ENCODE data around the gene CFAP46. TPM values are rescaled to one million over a fixed set of nuclear protein-coding genes. Genes with fewer than 3 reads are reported as not detected.

The CFAP46 gene
- total and polyA plus RNA-seq, 2 donors (not counting 1 experiment from before 2014, with no cell fraction given), result 0.07 TPM; not detected in 1

DNA sequence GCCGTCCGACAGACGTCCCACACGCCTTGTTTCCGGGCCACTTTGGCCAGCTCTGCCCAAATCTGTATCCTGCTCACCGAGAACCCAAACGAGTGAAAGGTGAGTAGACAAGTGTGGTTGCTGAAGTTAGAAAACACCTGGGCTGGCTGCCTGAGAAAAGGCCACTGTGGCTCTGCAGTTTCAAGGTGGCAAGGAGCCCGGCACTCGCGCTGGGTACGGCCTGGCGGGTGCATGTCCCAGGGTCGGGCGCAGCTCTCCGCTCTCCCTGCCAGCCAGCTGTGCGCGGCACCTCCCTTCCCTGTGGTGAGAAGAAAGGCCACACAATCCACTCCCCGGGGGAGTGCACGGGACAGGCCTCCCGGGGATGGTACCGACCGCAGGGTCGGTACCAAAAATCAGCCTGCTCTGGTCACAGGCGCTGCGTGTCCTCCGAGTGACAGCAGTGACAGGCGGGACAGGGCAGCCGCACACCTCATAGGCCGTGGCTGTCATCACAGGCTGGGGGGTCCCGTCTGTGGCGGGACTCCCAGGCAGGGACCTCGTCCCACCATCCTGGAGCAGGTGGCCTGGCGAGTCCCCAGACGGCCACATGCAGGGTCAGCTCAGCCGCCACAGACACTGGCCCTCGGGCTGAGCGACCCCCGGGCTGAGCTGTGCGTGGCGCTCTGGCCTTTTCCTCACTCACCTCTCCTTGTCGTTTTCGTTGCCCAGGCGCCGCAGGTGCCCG is 22.8 kb downstream of the CFAP46 start:
- TF ChIP-seq CTCF (IDR thresholded peaks at IDR 0.05), result no peak
- TF ChIP-seq EZH2 (IDR thresholded peaks at IDR 0.05; ENCODE audit: borderline replicate concordance, insufficient read depth, low read depth, low read length, poor library complexity, severe bottlenecking), result no peak
- Histone ChIP-seq H3K79me2 (ENCODE audit: control insufficient read depth, insufficient read depth, low read length) (no peaks in the 10 kb centered on the region), H3K9me3 (ENCODE audit: control extremely low read depth in 1 of 3, control insufficient read depth in 2 of 3, insufficient read depth in 1 of 3, low read length in 2 of 3) (peaks cover 0 to 33% (median 0%) of the 10 kb centered on the region in 3 donors), H3K27ac (ENCODE audit: low read length in 2 of 2) (no peak overlapping the region), H3K4me1 (ENCODE audit: control insufficient read depth in 2 of 2, insufficient read depth in 2 of 2, low read length in 2 of 2) (peaks cover 26 to 27% of the 10 kb centered on the region in 2 donors), H3K27me3 (replicated peaks in 1 of 4; ENCODE audit: control extremely low read depth in 1 of 4, control insufficient read depth in 3 of 4, insufficient read depth in 4 of 4, low read length in 3 of 4) (peaks cover 0 to 27% (median 5%) of the 10 kb centered on the region in 4 experiments), H3K9ac (ENCODE audit: low read length) (no peak overlapping the region), H3K36me3 (replicated peaks in 1 of 2; ENCODE audit: control extremely low read depth in 1 of 2, control insufficient read depth in 1 of 2, extremely low read depth in 1 of 2, insufficient read depth in 2 of 2, low read length in 1 of 2) (no peaks in the 10 kb centered on the region), H4K20me1 (ENCODE audit: control insufficient read depth, insufficient read depth, low read length, poor library complexity, severe bottlenecking) (no peaks in the 10 kb centered on the region), H3K4me3 (ENCODE audit: control extremely low read depth in 1 of 5, extremely low read depth in 1 of 5, insufficient read depth in 1 of 5, low read depth in 2 of 5, low read length in 4 of 5) (no peak overlapping the region), H3K4me2 (replicated peaks; ENCODE audit: low read depth, low read length, poor library complexity, severe bottlenecking) (no peak overlapping the region), H2AFZ (ENCODE audit: insufficient read depth, low read depth, low read length, poor library complexity, severe bottlenecking) (no peak overlapping the region)
- CTCF ChIA-PET, result no interaction called here
- no peaks in the 10 kb centered on the region for H3K9me3 Mint-ChIP-seq (ENCODE audit: insufficient read depth)
- 96% methylated on average over 45 of the region's 45 CpGs for WGBS (ENCODE audit: insufficient coverage)
- peaks cover 16% of the 10 kb centered on the region for H3K27me3 Mint-ChIP-seq
- no peak overlapping the region for H3K27ac Mint-ChIP-seq
- ATAC-seq (ENCODE audit: low read depth), result no peak
- intact Hi-C loops (cut with micrococcal nuclease), result no loop called here
- no peak for DNase-seq
- peaks cover 19% of the 10 kb centered on the region for H3K4me1 Mint-ChIP-seq
- H3K4me3 Mint-ChIP-seq, result no peak overlapping the region
- POLR2A ChIA-PET, result no interaction called here

GRCh38 chr10:132918617-132919373 is 23.6 kb downstream of the CFAP46 start:
- no peak overlapping the region for H3K9ac ChIP-seq (ENCODE audit: low read length)
- no peak overlapping the region for H3K27ac ChIP-seq (ENCODE audit: low read length in 2 of 2)
- H3K4me3 ChIP-seq (ENCODE audit: control extremely low read depth in 1 of 5, extremely low read depth in 1 of 5, insufficient read depth in 1 of 5, low read depth in 2 of 5, low read length in 4 of 5), result no peak overlapping the region
- H3K9me3 ChIP-seq (ENCODE audit: control extremely low read depth in 1 of 3, control insufficient read depth in 2 of 3, insufficient read depth in 1 of 3, low read length in 2 of 3), result peaks cover 0 to 33% (median 0%) of the 10 kb centered on the region in 3 donors
- no peaks in the 10 kb centered on the region for H4K20me1 ChIP-seq (ENCODE audit: control insufficient read depth, insufficient read depth, low read length, poor library complexity, severe bottlenecking)
- ATAC-seq (ENCODE audit: low read depth), result no peak
- CTCF ChIA-PET, result no interaction called here
- peaks cover 0 to 28% (median 5%) of the 10 kb centered on the region in 4 experiments for H3K27me3 ChIP-seq (replicated peaks in 1 of 4; ENCODE audit: control extremely low read depth in 1 of 4, control insufficient read depth in 3 of 4, insufficient read depth in 4 of 4, low read length in 3 of 4)
- no peak overlapping the region for H3K4me2 ChIP-seq (replicated peaks; ENCODE audit: low read depth, low read length, poor library complexity, severe bottlenecking)
- Mint-ChIP-seq H3K4me1 (peaks cover 19% of the 10 kb centered on the region), H3K9me3 (ENCODE audit: insufficient read depth) (no peaks in the 10 kb centered on the region), H3K27me3 (peaks cover 16% of the 10 kb centered on the region), H3K4me3 (no peak overlapping the region), H3K27ac (no peak overlapping the region)
- POLR2A ChIA-PET, result no interaction called here
- no peaks in the 10 kb centered on the region for H3K79me2 ChIP-seq (ENCODE audit: control insufficient read depth, insufficient read depth, low read length)
- no peak for DNase-seq
- no peak overlapping the region for H2AFZ ChIP-seq (ENCODE audit: insufficient read depth, low read depth, low read length, poor library complexity, severe bottlenecking)
- WGBS (ENCODE audit: insufficient coverage), result 85% methylated on average over 32 of the region's 34 CpGs
- intact Hi-C loops (cut with micrococcal nuclease), result no loop called here
- TF ChIP-seq EZH2 (IDR thresholded peaks at IDR 0.05; ENCODE audit: borderline replicate concordance, insufficient read depth, low read depth, low read length, poor library complexity, severe bottlenecking), result no peak
- TF ChIP-seq CTCF (IDR thresholded peaks at IDR 0.05), result no peak
- H3K4me1 ChIP-seq (ENCODE audit: control insufficient read depth in 2 of 2, insufficient read depth in 2 of 2, low read length in 2 of 2), result peaks cover 26 to 27% of the 10 kb centered on the region in 2 donors
- H3K36me3 ChIP-seq (replicated peaks in 1 of 2; ENCODE audit: control extremely low read depth in 1 of 2, control insufficient read depth in 1 of 2, extremely low read depth in 1 of 2, insufficient read depth in 2 of 2, low read length in 1 of 2), result no peaks in the 10 kb centered on the region
